NT2/D1 (cell line): ENCODE results near the gene EDIL3.

Source experiments
- DNase-seq: peaks from one replicate; pipeline ENCODE4 v3.0.0-alpha.2; 2011; ENCODE audit warnings: low read depth, low spot score
- H3K27me3 ChIP-seq: 2 replicates; pipeline ENCODE4 v1.6.0; 2011; ENCODE audit warnings: mild to moderate bottlenecking; ENCODE audit not compliant: insufficient read length, insufficient read depth
- H3K36me3 ChIP-seq: 2 replicates; pipeline ENCODE4 v1.6.1; 2011; ENCODE audit warnings: mild to moderate bottlenecking, low read length, mixed read lengths; ENCODE audit not compliant: insufficient read depth, insufficient read length
- H3K4me1 ChIP-seq: 2 replicates; pipeline ENCODE4 v1.5.1; 2011; ENCODE audit not compliant: insufficient read depth, insufficient read length
- H3K4me3 ChIP-seq: 2 replicates; pipeline ENCODE4 v1.5.1; 2011; ENCODE audit warnings: low read depth; ENCODE audit not compliant: insufficient read length
- H3K9ac ChIP-seq: 2 replicates; pipeline ENCODE4 v1.6.0; 2011; ENCODE audit warnings: low read depth; ENCODE audit not compliant: insufficient read length
- H3K9me3 ChIP-seq: 2 replicates; pipeline ENCODE4 v1.5.1; 2011; ENCODE audit warnings: mild to moderate bottlenecking, low read length; ENCODE audit not compliant: insufficient read depth
- SUZ12 ChIP-seq: IDR thresholded peaks from 2 replicates; pipeline ENCODE4 v1.6.1; 2011; ENCODE audit not compliant: insufficient read length, insufficient read depth; ENCODE audit errors: extremely low read depth
- YY1 ChIP-seq: IDR thresholded peaks from 2 replicates; pipeline ENCODE4 v1.6.1; 2011; ENCODE audit not compliant: insufficient read length, insufficient read depth
- ZNF274 ChIP-seq: IDR thresholded peaks from 2 replicates; pipeline ENCODE4 v1.6.1; 2011; ENCODE audit warnings: mild to moderate bottlenecking, low read depth, low read length

EDIL3 gene

DNA sequence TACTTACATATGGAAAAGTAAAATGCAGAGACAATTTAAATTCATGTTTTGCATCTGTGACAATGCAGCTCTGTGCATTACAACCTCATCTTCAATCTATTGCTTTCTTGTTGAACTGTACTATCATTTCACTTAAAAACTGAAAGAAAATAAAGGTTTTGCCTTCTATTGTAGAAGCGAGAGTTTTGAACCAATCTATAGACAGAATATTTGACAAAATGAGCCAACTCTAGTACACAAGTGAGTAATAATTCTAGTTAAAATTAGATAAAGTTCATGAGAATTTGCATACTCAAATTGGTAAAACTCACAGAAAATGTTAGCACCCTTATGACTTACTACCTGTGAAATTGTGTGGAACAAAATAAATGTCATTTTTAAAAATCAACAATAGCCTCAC lies 123.7 kb downstream of the EDIL3 start:
- no peak for DNase-seq
- no peak overlapping the region for H3K4me3 ChIP-seq
- no peaks in the 10 kb centered on the region for H3K36me3 ChIP-seq
- no peaks in the 10 kb centered on the region for H3K4me1 ChIP-seq
- H3K27me3 ChIP-seq = no peaks in the 10 kb centered on the region
- H3K9ac ChIP-seq = no peak overlapping the region
- TF ChIP-seq SUZ12 (no peak), YY1 (no peak), ZNF274 (no peak)
- no peaks in the 10 kb centered on the region for H3K9me3 ChIP-seq

- Histone ChIP-seq H3K9ac (no peak overlapping the region), H3K9me3 (no peaks in the 10 kb centered on the region), H3K27me3 (no peaks in the 10 kb centered on the region), H3K36me3 (no peaks in the 10 kb centered on the region), H3K4me1 (no peaks in the 10 kb centered on the region), H3K4me3 (no peak overlapping the region)
- no peak for DNase-seq
- no peak for TF ChIP-seq ZNF274
- TF ChIP-seq YY1 = no peak
- TF ChIP-seq SUZ12 = no peak
These were observed 124.5 kb downstream of the EDIL3 start for GRCh38 chr5:84260140-84260539.

GRCh38 chr5:84259283-84260045 lies 125.2 kb downstream of the EDIL3 start:
- TF ChIP-seq SUZ12 = no peak
- no peak for TF ChIP-seq ZNF274
- TF ChIP-seq YY1 = no peak
- DNase-seq = no peak
- no peaks in the 10 kb centered on the region for H3K36me3 ChIP-seq
- no peaks in the 10 kb centered on the region for H3K4me1 ChIP-seq
- H3K27me3 ChIP-seq = no peaks in the 10 kb centered on the region
- H3K9me3 ChIP-seq = no peaks in the 10 kb centered on the region
- H3K4me3 ChIP-seq = no peak overlapping the region
- no peak overlapping the region for H3K9ac ChIP-seq

DNA sequence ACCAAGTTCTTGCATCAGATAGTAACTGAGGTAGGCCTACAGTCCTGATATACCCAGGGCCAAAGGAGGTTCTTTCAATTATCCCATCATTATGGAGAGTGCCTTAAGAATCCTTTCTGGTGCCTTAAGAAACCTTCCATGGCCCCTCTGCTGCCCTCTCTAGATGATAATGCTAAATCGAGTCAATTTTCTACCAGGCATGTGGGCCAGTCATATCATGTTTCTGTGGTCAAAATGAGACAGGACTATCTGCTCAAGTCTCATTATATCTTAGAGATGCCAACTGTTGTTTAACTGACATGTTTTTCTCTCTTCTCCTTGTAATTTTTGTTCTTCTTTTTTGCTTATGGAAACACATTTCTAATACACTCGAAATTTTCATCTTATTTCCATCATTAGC lies 127.6 kb downstream of the EDIL3 start:
- Histone ChIP-seq H3K4me3 (no peak overlapping the region), H3K9ac (no peak overlapping the region), H3K36me3 (no peaks in the 10 kb centered on the region), H3K27me3 (no peaks in the 10 kb centered on the region), H3K4me1 (no peaks in the 10 kb centered on the region), H3K9me3 (no peaks in the 10 kb centered on the region)
- no peak for DNase-seq
- TF ChIP-seq SUZ12 = no peak
- TF ChIP-seq ZNF274 = no peak
- TF ChIP-seq YY1 = no peak

DNA sequence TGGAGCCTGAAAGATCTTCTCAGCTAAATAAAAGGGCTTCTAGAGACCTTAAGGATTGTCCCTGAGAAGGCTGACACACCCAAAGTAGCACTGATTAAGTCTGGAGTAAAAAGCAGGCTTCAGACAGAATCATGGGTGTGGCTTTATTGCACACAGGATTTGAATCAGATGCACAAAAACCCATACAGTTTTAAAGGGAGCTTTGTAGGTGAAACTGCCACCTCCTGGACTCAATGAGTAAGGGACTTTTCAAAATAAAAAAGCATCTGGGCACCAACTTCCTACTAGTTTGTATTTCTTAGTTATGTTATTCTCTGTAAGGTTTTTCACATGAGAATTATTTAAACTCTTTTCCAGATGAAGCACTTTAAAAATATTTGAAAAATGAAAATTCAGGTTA lies 129.4 kb downstream of the EDIL3 start:
- no peaks in the 10 kb centered on the region for H3K36me3 ChIP-seq
- no peaks in the 10 kb centered on the region for H3K9me3 ChIP-seq
- no peak for DNase-seq
- TF ChIP-seq YY1 = no peak
- TF ChIP-seq SUZ12 = no peak
- TF ChIP-seq ZNF274 = no peak
- no peak overlapping the region for H3K4me3 ChIP-seq
- H3K4me1 ChIP-seq = no peaks in the 10 kb centered on the region
- no peak overlapping the region for H3K9ac ChIP-seq
- H3K27me3 ChIP-seq = no peaks in the 10 kb centered on the region

GRCh38 chr5:84253946-84254345 lies 130.7 kb downstream of the EDIL3 start:
- no peak for DNase-seq
- H3K4me3 ChIP-seq = no peak overlapping the region
- H3K9me3 ChIP-seq = no peaks in the 10 kb centered on the region
- no peaks in the 10 kb centered on the region for H3K4me1 ChIP-seq
- H3K27me3 ChIP-seq = no peaks in the 10 kb centered on the region
- H3K9ac ChIP-seq = no peak overlapping the region
- no peaks in the 10 kb centered on the region for H3K36me3 ChIP-seq
- TF ChIP-seq YY1 (no peak), ZNF274 (no peak), SUZ12 (no peak)

- H3K9ac ChIP-seq = no peak overlapping the region
- no peak for DNase-seq
- H3K4me3 ChIP-seq = no peak overlapping the region
- H3K27me3 ChIP-seq = no peaks in the 10 kb centered on the region
- H3K9me3 ChIP-seq = no peaks in the 10 kb centered on the region
- H3K36me3 ChIP-seq = no peaks in the 10 kb centered on the region
- H3K4me1 ChIP-seq = no peaks in the 10 kb centered on the region
- TF ChIP-seq YY1 (no peak), SUZ12 (no peak), ZNF274 (no peak)
These were observed 133.2 kb downstream of the EDIL3 start for GRCh38 chr5:84251503-84251902.

DNA sequence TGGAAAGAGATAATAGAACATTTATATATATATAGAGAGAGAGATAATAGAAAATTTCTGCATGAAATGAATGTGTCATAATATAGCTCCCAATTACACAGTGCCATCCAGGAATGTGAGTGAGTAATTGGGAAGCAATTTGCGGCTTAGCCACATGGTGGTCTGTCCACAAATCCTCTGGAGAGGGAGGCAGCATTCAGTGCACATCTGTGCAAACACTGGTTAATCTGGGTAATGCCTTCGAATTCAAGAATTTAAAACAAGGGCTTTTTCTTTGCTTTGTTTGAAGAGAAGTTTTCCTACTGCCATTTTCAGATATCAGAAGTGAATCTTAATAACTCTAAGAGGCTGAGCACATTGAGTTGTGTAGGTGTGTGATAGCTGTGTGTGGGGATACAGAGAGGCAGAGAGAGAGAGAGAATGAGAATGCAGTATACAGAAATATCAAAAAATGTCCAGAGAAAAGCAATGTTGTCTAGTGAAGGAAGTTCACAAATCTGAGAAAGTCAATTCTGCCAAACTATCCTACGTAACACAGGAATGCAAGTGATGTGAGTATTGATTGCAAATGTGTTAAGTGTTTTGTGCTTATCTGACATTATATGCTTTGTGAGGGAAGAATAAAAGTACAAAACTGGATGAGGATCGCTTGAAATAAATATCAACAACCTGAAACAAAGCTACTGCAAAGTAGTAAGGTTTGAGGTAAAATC lies 134.6 kb downstream of the EDIL3 start:
- H3K9me3 ChIP-seq = no peaks in the 10 kb centered on the region
- no peak overlapping the region for H3K9ac ChIP-seq
- no peaks in the 10 kb centered on the region for H3K36me3 ChIP-seq
- H3K4me3 ChIP-seq = no peak overlapping the region
- no peaks in the 10 kb centered on the region for H3K27me3 ChIP-seq
- no peaks in the 10 kb centered on the region for H3K4me1 ChIP-seq
- DNase-seq = no peak
- TF ChIP-seq YY1 (no peak), SUZ12 (no peak)
